ENCODE data around the gene ZBTB40. TPM values are rescaled to one million over a fixed set of nuclear protein-coding genes. Genes with fewer than 3 reads are reported as not detected.

Gene ZBTB40
- total RNA-seq, 1 donor from 2014 or later = 16.6 TPM

DNA sequence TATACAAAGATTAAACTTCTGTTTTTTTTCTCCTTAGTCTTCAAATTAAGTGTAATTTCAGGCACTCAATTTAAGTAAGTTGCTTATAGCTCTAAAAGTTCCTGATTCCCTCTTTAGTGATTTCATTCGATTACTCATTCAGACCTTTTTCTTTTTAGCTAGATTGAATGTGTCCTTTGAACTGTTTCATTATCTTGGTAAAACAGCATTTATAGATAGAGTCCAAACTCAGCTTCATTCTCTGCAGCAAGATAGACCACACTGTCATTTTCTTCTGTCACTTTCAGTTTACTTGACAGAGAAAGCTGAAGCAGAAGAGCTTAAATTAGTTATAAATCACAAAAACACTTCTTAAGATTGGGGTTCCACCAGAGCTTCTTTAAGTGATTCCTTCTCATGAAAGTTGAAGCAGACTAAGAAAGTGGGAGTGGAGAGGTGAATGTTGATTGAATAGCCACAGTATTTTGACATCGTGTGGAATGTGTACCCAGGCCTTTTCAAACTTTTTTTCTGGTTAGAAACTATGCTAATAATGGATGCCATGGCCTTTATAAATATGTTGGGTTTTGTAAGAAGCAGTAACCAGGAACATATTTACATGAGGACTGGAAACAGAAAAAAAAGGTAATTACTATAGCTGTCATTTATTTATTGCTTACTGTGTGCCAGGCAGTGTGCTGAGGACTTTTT is 52.2 kb downstream of the ZBTB40 start:
- no peak for DNase-seq (ENCODE audit: extremely low read depth, low read depth, low spot score)

DNA sequence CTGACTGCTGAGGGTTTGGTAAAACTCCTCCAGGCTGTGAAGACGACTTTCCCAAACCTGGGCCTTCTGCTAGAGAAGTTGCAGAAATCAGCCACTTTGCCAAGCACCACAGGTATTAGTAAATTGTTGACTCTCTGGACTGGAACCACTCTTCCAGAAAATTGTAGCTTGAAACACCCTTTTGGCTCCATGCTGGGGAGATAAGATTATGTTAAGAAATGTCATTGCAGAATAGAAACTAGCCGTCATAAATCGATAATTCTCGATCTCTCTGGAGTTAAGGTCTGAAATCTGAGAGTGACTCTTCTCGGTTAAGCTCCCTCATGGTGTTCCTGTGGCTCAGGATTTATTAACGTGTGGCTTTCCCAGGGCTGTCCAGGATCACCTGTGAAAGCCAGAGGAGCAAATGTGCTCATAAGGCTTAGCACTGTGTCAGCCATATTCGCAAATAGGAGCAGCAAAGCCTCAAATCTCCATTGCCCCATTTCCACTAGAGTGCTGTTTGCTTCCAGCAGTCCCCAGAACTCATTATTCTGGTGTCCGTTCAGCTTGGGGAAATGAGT is 54.6 kb downstream of the ZBTB40 start:
- no peak for DNase-seq (ENCODE audit: extremely low read depth, low read depth, low spot score)

DNA sequence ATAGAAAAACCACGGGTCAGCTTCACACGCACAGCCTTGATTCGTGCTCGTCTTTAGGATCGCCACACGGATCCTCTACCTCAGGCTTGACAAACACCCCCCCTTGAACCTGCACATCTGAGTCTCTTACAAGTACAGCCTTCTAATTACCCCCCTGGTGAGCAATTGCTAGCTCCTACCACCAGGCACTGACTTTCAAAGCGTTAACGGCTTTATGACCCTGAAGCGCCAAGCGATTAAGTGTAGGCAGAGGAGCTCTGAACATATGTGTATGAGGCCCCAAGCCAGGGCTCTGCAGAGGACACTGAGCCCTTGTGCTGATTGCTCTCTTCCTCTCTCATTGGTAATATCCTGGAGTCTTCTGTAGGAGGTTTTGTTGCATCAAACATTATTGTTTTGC is 55.9 kb downstream of the ZBTB40 start:
- no peak for DNase-seq (ENCODE audit: extremely low read depth, low read depth, low spot score)

DNA sequence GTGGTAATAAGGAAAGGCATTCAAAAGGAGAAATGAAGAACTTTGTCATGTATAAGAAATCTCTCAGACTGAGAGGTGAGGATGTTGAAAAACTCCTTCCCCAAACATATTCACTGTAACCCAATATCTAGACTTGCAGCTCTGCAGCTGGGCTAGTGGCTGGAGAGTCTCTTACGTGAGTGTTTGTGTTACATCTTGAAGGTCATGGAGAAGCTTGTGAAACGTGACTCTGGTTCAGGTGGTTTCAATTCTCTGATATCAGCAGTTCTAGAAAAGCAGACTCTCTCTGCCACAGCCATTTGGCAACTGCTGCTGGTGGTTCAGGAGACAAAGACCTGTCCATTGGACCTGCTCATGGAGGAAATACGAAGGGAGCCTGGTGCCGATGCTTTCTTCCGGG is 56.7 kb downstream of the ZBTB40 start:
- DNase-seq (ENCODE audit: extremely low read depth, low read depth, low spot score) = no peak

DNA sequence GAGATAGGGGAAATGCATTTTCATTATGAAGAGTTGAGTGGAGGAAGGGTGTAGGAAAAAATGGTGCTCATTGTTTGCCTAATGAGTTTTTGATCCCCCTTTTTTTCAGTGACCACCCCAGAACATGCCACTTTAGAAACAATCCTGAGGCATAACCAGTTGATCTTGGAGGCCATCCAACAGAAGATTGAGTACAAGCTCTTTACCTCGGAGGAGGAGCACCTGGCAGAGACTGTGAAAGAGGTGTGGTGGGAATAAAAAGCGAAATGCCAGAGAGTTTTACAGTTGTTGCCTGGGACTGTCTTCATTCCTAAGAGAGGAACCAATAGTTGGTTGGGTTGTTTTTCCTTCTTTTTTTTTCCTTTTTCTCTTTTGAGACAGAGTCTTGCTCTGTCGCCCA is 57.3 kb downstream of the ZBTB40 start:
- DNase-seq (ENCODE audit: extremely low read depth, low read depth, low spot score) = no peak

DNA sequence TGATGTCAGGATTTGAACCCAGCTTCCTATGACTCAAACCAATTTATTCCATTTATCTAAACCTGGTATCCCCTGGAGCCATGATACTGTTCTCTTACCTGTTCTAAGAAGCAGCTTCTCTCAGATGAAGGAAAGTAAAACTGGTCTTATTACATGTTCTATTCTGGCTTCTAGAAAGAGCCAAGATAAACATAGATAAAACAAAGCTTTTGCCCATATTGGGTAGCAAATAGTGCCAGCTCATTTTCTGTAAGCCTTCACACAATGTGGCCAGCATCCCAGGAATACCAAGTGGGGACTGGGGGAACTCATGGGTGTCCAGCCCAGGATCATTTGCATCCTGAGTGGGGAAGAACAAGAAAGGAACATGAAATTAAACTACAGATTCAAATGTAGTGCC is 58.2 kb downstream of the ZBTB40 start:
- no peak for DNase-seq (ENCODE audit: extremely low read depth, low read depth, low spot score)

DNA sequence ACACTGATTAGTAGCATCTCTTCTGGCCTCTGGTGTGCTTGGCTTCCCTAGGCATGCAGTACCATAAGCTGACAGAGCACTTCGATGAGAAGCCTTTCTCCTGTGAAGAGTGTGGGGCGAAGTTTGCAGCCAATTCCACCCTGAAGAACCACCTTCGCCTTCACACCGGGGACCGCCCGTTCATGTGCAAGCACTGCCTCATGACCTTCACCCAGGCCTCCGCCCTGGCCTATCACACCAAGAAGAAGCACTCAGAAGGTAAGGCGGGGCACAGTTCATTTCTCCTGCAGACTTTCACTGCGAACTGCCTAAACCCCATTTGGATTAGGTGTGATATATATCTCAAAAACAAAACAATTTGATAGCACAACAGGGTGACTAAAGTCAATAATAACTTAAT is 61.2 kb downstream of the ZBTB40 start:
- DNase-seq (ENCODE audit: extremely low read depth, low read depth, low spot score) = no peak

DNA sequence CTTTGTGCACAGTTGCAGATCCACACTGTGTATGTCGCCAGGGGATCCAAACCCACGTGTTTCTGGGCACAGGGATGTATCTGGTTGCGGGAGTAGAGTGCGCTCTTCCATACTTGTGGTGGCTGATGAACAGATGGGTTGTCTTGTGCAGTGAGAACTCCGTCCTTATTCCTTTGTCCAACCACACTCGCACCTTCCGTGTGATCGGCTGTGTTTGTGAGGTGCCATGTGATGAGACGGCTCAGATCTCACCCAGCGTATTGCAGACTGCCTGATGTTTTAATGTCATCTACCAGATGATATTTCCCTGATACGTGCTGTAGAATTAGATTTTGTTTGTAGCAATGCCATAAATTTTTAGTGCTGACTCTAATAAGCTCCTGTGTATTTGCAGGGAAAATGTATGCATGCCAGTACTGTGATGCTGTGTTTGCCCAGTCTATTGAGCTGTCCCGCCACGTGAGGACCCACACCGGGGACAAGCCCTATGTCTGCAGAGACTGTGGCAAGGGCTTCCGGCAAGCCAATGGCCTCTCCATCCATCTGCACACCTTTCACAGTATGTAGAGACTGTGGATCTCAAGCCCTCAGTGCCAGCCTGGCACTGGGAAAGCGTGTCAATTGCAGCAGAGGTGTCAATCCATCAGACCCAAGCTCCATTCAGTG is 65.4 kb downstream of the ZBTB40 start:
- DNase-seq (ENCODE audit: extremely low read depth, low read depth, low spot score) = no peak

DNA sequence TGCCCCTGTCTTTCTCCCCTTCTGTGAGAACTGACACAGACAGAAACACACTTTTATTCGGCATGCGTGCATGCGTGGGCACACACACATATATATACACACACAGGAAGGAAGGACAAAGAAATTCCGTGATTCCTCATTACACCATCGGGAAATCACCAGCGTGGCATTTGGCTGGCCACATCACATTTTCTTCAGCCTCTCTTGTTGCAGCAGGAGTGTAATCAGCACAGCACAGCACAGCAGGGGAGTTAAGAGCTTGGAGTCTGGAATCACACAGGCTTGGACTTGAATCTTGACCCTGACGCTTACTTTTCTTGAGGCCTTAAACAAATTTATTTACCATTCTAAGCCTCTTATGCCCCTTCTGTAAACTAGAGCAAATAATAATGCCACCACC is 66.3 kb downstream of the ZBTB40 start:
- DNase-seq (ENCODE audit: extremely low read depth, low read depth, low spot score) = no peak

DNA sequence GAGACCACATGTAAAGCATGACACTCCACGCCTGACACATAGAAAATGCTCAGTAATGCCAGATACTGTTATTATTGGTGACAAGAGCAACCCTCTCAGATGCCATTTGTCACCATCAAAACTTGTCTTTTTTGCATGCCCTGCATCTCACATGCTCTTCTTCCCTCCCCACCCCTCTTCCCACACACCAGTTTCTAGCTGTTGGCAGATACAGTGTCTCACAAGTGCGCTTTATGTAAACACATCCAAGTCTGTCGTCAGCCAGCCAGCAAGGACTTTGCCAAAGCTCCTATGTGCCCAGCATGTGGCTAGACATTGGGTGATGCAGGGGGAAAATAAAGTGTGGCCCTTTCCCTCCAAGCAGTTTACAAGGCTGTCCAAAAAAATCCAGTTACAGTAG is 66.7 kb downstream of the ZBTB40 start:
- DNase-seq (ENCODE audit: extremely low read depth, low read depth, low spot score) = no peak

DNA sequence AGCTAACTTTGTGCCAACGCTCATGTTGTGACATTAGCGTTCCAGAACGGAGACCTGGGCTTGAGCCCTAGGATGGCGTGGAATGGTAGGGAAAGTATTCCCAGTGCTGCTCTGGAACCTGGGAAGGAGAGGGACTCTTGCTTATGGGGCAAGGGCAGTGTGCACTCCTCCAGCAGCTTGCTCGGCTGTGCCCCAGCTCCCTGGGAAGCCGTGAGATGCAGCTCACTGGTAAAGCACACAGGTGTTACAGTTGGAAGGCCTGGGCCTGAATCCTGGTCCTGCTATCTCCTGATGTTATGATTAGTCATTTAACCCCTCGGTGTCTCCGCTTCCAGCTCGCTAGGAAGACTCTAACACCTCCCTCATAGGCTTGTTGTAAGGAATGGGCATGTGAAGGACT is 69.2 kb downstream of the ZBTB40 start:
- DNase-seq (ENCODE audit: extremely low read depth, low read depth, low spot score) = no peak

DNA sequence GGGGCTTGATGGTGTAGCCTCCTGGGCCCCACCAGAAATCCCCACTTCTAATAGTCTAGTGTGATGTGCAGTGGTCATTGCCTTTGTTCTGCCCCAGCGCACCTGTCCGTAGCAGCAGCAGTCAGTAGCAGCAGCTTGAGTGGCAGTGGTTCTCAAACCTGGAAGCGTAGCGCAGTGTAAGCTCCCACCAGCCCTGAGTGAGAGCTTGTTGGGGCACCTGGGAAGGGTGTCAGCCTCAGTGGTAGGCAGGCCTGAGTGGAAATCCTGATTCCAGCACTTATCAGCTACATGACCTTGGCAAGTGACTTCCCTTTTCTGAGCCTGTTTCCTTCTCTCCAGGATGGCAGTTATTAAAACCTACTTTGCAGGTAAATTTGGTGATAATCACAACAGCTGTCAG is 70.0 kb downstream of the ZBTB40 start:
- no peak for DNase-seq (ENCODE audit: extremely low read depth, low read depth, low spot score)

DNA sequence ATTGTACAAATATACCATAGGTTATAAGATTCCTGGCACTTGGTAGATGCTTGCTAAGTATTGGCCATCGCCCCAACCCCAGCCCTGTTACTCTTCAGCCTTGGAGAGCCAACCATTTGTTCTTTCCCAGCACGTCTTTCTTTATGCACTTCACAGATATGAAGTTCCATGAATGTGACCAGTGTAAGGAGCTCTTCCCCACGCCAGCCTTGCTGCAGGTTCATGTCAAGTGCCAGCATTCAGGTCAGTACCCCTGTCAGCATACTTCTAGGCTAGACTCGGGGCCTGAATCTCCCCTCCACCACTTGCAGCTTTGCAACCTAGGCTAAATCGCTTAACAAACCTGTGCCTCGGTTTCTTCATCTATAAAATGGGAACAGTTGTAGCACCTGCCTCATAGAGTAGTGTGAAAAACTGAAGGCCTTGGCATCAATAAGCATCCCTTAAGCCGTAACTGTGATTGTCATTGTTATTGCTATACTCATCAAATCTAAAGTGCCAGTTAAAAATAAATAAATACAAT is 70.6 kb downstream of the ZBTB40 start:
- no peak for DNase-seq (ENCODE audit: extremely low read depth, low read depth, low spot score)

DNA sequence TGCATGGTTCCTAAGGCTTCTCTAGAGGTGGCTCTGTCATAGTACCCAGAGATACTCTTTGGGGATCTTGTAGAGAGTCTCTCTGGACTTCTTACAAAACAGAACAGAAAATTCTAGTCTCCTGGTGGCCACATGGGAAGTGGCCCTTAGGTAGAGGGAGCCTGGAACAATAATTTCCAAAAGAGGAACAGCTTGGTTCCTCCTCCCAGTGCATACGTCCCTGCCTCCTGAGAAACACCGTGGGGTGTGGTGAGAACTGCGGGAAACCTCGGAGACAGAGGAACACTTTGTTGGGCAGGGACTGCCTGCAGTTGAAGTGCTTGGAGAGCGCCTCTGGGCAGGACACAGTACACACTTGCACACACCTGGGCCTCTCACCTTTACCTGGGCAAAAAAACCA is 72.8 kb downstream of the ZBTB40 start:
- no peak for DNase-seq (ENCODE audit: extremely low read depth, low read depth, low spot score)

DNA sequence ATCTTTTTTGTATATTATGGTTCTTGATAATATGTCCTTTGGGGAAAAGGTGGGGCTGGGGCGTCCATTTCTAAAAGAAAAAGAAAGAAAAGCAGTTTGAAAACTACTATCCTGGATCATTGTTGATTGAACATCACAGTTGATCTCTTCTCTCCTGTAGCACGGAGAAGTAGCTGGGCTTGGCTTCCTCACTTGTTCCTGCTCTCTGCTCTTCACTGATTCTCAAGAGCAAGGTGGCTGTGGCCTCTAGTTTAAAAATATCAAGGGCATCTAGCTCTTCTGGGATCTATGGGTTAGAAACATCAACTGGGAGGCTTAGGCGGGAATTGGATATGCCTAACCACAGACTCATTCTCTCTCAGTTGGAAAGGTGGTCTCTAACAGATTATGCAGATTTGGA is 73.6 kb downstream of the ZBTB40 start:
- DNase-seq (ENCODE audit: extremely low read depth, low read depth, low spot score) = no peak

DNA sequence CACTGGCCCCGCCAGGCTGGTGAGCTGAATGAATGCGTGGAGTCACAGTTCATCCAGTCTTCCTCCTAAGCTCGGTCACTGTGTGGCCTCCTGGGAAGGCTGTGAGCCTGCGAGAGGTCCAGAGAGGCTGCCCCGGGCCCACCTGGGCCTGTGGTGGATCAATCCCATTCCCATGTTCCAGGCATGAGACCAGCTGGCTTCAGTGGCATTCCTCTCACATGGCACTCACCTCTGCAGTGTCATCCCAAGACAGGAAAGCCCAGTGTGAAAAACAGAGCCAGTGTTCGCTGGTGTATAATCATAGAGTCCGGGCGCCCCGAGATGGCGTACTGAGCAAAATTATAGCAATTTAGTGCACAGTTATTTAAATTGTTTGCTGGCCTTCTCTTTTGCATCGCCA is 74.0 kb downstream of the ZBTB40 start:
- DNase-seq (ENCODE audit: extremely low read depth, low read depth, low spot score) = no peak

DNA sequence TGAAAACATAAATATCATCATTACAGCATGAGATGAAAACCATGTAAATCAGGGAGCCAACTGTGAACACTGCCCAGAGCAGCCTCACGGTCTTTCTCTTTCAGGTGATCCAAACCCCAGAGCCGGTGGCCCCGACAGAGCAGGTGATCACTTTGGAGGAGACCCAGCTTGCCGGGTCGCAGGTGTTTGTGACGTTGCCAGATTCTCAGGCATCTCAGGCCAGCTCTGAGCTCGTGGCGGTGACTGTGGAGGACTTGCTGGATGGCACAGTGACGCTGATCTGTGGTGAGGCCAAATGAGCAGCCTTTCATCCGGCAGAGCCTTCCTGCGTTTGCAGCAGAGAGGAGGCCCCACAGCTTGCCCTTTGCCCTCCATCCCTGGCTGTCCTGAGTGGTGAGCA is 74.4 kb downstream of the ZBTB40 start:
- DNase-seq (ENCODE audit: extremely low read depth, low read depth, low spot score) = no peak

DNA sequence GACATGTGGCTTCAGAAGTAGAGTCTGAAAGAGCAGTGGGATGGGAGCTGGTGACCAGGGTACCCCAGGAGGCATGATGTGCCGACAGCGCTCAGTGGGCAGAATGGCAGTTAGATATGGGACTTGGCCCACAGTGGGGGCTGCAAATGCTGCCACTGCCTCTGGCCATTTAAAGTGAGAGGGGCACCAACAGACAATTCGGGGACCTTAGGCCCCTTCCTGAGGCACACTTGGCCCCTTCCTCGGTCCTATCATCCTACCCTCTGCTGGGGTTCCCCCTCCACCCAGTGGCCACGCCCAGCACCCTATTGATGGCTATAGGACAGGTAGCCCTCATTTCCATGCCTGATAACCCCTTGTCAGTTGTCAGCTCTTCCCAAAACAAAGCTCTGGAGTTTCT is 75.0 kb downstream of the ZBTB40 start:
- no peak for DNase-seq (ENCODE audit: extremely low read depth, low read depth, low spot score)

DNA sequence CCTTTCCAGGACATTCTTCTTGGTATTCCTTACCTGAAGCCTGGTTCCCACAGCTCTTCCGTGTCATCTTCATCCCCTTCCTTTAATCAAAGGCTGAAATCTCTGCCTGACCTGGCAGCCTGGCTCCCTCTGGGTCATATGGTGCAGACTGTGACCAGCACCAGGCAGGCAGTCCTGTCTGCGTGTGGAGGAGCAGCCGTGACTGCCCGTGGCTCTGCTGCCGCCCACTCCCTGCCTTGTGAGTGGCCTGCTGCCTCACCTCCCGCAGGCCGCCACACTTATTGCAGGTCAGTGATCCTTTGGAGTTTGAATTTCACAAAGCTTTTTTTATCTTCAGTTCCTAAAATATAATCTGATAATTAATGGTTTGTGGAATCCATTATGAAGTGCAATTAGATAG is 75.5 kb downstream of the ZBTB40 start:
- DNase-seq (ENCODE audit: extremely low read depth, low read depth, low spot score) = no peak

DNA sequence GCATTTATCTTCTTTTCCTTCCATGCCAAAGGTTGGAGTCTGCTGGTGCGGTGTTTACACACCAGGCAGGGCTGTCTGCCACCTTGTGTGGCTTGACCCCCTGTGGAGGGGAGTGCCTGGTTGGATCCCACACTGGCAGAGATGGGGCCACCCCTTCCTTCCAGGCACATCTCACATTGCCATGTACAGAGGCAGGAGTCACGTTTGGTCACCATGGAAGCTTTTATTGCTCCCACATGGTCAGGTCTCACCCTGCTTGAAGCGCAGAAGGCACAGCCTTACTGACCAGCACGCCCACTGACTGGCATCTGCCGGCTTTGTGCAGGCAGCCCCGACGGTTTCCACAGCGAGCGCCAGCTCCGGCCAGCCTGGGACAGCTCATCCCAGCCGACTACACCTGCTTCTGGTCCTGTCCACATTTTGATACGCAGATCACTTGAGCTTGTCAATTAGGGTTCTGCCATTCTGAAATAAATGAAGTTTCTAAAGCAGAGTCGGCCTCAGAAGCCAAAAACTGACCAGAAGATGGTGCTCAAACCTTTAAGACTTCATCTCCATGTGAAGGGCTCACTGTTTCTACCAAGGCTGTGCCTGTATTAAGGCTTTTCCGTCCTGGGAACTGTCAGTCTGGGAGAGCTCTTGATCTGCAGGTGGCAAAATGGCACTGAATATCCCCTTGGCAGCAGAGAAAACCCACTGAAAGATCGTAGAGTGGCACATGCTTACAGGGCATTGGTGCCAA is 76.1 kb downstream of the ZBTB40 start:
- no peak for DNase-seq (ENCODE audit: extremely low read depth, low read depth, low spot score)

DNA sequence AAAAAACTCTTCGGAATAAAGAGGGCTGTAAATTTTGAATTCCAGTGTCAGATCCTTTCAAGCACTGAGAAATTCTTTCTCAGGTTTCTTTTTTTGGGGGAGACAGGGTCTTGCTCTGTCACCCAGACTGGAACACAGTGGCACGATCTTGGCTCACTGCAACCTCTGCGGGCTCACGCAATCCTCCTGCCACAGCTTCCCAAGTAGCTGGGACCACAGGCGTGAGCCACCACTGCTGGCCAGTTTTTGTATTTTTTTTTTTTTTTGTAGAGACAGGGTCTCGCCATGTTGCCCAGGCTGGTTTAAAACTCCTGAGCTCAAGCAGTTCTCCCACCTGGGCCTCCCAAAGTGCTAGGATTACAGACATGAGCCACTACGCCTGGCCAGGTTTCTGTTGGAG is 76.8 kb downstream of the ZBTB40 start:
- no peak for DNase-seq (ENCODE audit: extremely low read depth, low read depth, low spot score)

Data from glomerular endothelial cell (primary cell).